GM12878 (cell line): Measurements from ENCODE around the gene C19orf47. TPM values are rescaled to one million over a fixed set of nuclear protein-coding genes. Genes with fewer than 3 reads are reported as not detected.

Experiments used
- ATAC-seq: fragments of 200-7000 bp; cut with Tn5 transposase; 3 replicates; pipeline ENCODE4 v1.9.1; 2020; ENCODE audit warnings: mild to moderate bottlenecking, moderate library complexity
- BruUV-seq: library from RNA; stranded (reverse); fragments of 400-500 nt; replicated peaks from 2 replicates; lab custom pipeline; 2021; lab: Mats Ljungman, UMichigan
- CTCF ChIA-PET: fragments of 300-600 bp; sonication (Branson Sonifier 250); formaldehyde crosslinking; extraction: SDS; loops from one replicate; lab custom pipeline; 2021; ENCODE audit warnings: inconsistent platforms; lab: Yijun Ruan, JAX
- POLR2A ChIA-PET: fragments of 350-600 bp; formaldehyde crosslinking; extraction: SDS; loops from one replicate; lab custom pipeline; 2021; ENCODE audit warnings: inconsistent platforms; lab: Charles Lee
- RAD21 ChIA-PET: fragments of 300-600 bp; sonication (Branson Sonifier 250); formaldehyde crosslinking; loops from one replicate; lab custom pipeline; 2023; ENCODE audit warnings: antibody characterized with exemption; ENCODE audit not compliant: unreplicated experiment; lab: Charles Lee
- SMC1A ChIA-PET: fragments of 300-600 bp; sonication (Branson Sonifier 250); formaldehyde crosslinking; loops from one replicate; lab custom pipeline; 2023; ENCODE audit not compliant: unreplicated experiment, uncharacterized antibody; lab: Charles Lee
- DNase-seq: peaks from one replicate; pipeline ENCODE4 v3.0.0-alpha.2; 2011; ENCODE audit warnings: low read depth, low spot score
- FAIRE-seq: peaks from 3 replicates; lab custom pipeline; 2011; peaks lifted over from hg19 to GRCh38; lab: Jason Lieb, UNC
- H2AFZ ChIP-seq: 2 replicates; pipeline ENCODE4 v1.6.0; 2011; ENCODE audit warnings: low read depth, low read length, control low read depth; ENCODE audit not compliant: control insufficient read depth
- H3K27ac ChIP-seq: 2 replicates; pipeline ENCODE4 v1.5.1; 2011; ENCODE audit warnings: control low read depth; ENCODE audit not compliant: control insufficient read depth, insufficient read depth
- H3K27me3 ChIP-seq, 2 experiments: replicated peaks in 1 of 2; 2 replicates each; pipeline versions ENCODE4 v1.6.0 to v1.6.1; 2011; ENCODE audit warnings: low read length in 1 of 2; ENCODE audit not compliant: control insufficient read depth in 2 of 2, insufficient read depth in 2 of 2
- H3K36me3 ChIP-seq, 2 experiments: 2 replicates each; pipeline ENCODE4 v1.5.1; 2011; ENCODE audit warnings: low read length in 1 of 2; ENCODE audit not compliant: control insufficient read depth in 2 of 2, insufficient read depth in 2 of 2
- H3K4me1 ChIP-seq: 2 replicates; pipeline ENCODE4 v1.6.1; 2011; ENCODE audit warnings: mild to moderate bottlenecking, low read length, moderate library complexity, mixed read lengths; ENCODE audit not compliant: control insufficient read depth, insufficient read depth
- H3K4me2 ChIP-seq: 2 replicates; pipeline ENCODE4 v1.6.0; 2011; ENCODE audit warnings: control low read depth; ENCODE audit not compliant: control insufficient read depth, insufficient read depth
- H3K4me3 ChIP-seq: fragments of 200-600 bp; sonication (generic); 2 replicates; pipeline ENCODE4 v1.5.1; 2016
- H3K79me2 ChIP-seq: 2 replicates; pipeline ENCODE4 v1.6.0; 2011; ENCODE audit warnings: low read length; ENCODE audit not compliant: control insufficient read depth, insufficient read depth
- H3K9ac ChIP-seq: 2 replicates; pipeline ENCODE4 v1.8.0; 2011; ENCODE audit warnings: low read length, control low read depth, mixed read lengths; ENCODE audit not compliant: control insufficient read depth, insufficient read depth
- H3K9me3 ChIP-seq: replicated peaks from 3 replicates; pipeline ENCODE4 v1.5.1; 2011; ENCODE audit warnings: mild to moderate bottlenecking, low read length; ENCODE audit not compliant: control insufficient read depth, insufficient read depth
- H4K20me1 ChIP-seq: 2 replicates; pipeline ENCODE4 v1.6.0; 2011; ENCODE audit not compliant: control insufficient read depth, insufficient read depth
- CEBPB ChIP-seq, 2 experiments: fragments of 150-350 bp in 1 of 2; IDR thresholded peaks; 2 replicates each; pipeline ENCODE4 v1.6.1; 2012 to 2014; ENCODE audit warnings: low read depth in 2 of 2, low read length in 2 of 2, borderline replicate concordance in 1 of 2, inconsistent platforms in 1 of 2
- E2F4 ChIP-seq: IDR thresholded peaks from 2 replicates; pipeline ENCODE4 v1.6.1; 2012; ENCODE audit warnings: low read depth, low read length, improper control_type of control experiment
- ETV6 ChIP-seq, 2 experiments: fragments of 450-650 bp in 1 of 2; IDR thresholded peaks in 1 of 2; conservative IDR thresholded peaks in 1 of 2; 2 replicates each; pipeline ENCODE4 v1.6.1; 2014; ENCODE audit warnings: antibody characterized with exemption in 1 of 2, borderline replicate concordance in 1 of 2, low read depth in 1 of 2, mild to moderate bottlenecking in 1 of 2, moderate library complexity in 1 of 2
- FOXK2 ChIP-seq: fragments of 450-650 bp; IDR thresholded peaks from 2 replicates; pipeline ENCODE4 v1.6.1; 2017; ENCODE audit warnings: mild to moderate bottlenecking, moderate library complexity
- MYB ChIP-seq: fragments of 150-350 bp; IDR thresholded peaks from 2 replicates; pipeline ENCODE4 v1.6.1; 2014; ENCODE audit warnings: mild to moderate bottlenecking, low read depth, low read length, borderline replicate concordance
- POLR2A ChIP-seq: IDR thresholded peaks from 2 replicates; pipeline ENCODE4 v1.6.1; 2011; ENCODE audit warnings: low read depth, mild to moderate bottlenecking, low read length
- POLR2AphosphoS5 ChIP-seq: IDR thresholded peaks from 2 replicates; pipeline ENCODE4 v1.6.1; 2011; ENCODE audit warnings: mild to moderate bottlenecking, low read length, inconsistent platforms
- RAD21 ChIP-seq: IDR thresholded peaks from 2 replicates; pipeline ENCODE4 v1.6.1; 2011; ENCODE audit warnings: mild to moderate bottlenecking, low read depth, low read length, moderate library complexity; ENCODE audit not compliant: insufficient read depth
- RAD51 ChIP-seq: fragments of 450-650 bp; IDR thresholded peaks from 2 replicates; pipeline ENCODE4 v1.6.1; 2016; ENCODE audit warnings: moderate library complexity, mild to moderate bottlenecking, inconsistent platforms
- SRF ChIP-seq, 2 experiments: IDR thresholded peaks; 2 replicates each; pipeline ENCODE4 v1.6.1; 2011; ENCODE audit warnings: low read depth in 2 of 2, low read length in 2 of 2, mild to moderate bottlenecking in 1 of 2, moderate library complexity in 1 of 2
- YY1 ChIP-seq: IDR thresholded peaks from 2 replicates; pipeline ENCODE4 v1.6.1; 2011; ENCODE audit warnings: low read depth, mild to moderate bottlenecking, low read length
- ZNF207 ChIP-seq: fragments of 450-650 bp; IDR thresholded peaks from 2 replicates; pipeline ENCODE4 v1.6.1; 2014; ENCODE audit warnings: antibody characterized with exemption, mild to moderate bottlenecking, borderline replicate concordance
- WGBS: methylation state at CpG from one replicate; pipeline ENCODE4 v1.1.6; 2016; ENCODE audit warnings: low lambda C conversion rate; ENCODE audit not compliant: insufficient replicate concordance, insufficient coverage; ENCODE audit errors: missing lambda C conversion rate; 5-methylcytosine and 5-hydroxymethylcytosine counted together
- in situ Hi-C: fragments of 300-500 bp; cut with MboI; formaldehyde crosslinking; loops from 9 replicates; pipeline ENCODE4 v1.14.3; 2018; ENCODE audit warnings: mixed read lengths
- intact Hi-C: fragments of 100-400 bp; cut with micrococcal nuclease; formaldehyde crosslinking; loops from one replicate; pipeline ENCODE4 v1.14.2; 2022; ENCODE audit not compliant: unreplicated experiment
- polyA plus RNA-seq, 11 experiments: library from polyadenylated mRNA; depleted of rRNA in 4 of 11; unstranded in 6 of 11; stranded (reverse) in 5 of 11; fragments of >200 nt; fragmentation: Nextera tagmentation in 4 of 11; fragmentation: Illumina TruSeq in 1 of 11; extraction: Ambion mirVana in 4 of 11; extraction: Trizol in 1 of 11; gene quantifications; 1 replicate in 1 of 11; 2 replicates in 10 of 11; pipeline versions ENCODE4 v1.2.1 to v1.2.3, GENCODE V29; 2011 to 2016; ENCODE audit warnings: inconsistent platforms in 2 of 11, missing spikeins in 2 of 11, low read depth in 1 of 11
- total RNA-seq, 4 experiments: library from RNA; depleted of rRNA in 3 of 4; stranded (reverse); fragments of >200 nt in 3 of 4; fragmentation: Illumina TruSeq in 1 of 4; extraction: Trizol in 1 of 4; gene quantifications; 2 replicates each; pipeline versions ENCODE4 v1.2.1 to v1.2.3, GENCODE V29; 2013 to 2021
- TF ChIP-seq, protein P1 (sequence below): fragments of 450-650 bp; conservative IDR thresholded peaks from 2 replicates; pipeline ENCODE4 v1.6.1; 2017; ENCODE audit warnings: mild to moderate bottlenecking, moderate library complexity

C19orf47 gene
- total and polyA plus RNA-seq, 10 of the 15 experiments (the other 5 are each of a cell fraction or from before 2014, with no cell fraction given), result 0.11 to 29.1 (median 20.2) TPM

- no peak overlapping the region for H2AFZ ChIP-seq
- H3K27me3 ChIP-seq, result no peaks in the 10 kb centered on the region
- no peak overlapping the region for H3K4me2 ChIP-seq
- H3K36me3 ChIP-seq, result no peaks in the 10 kb centered on the region
- intact Hi-C loops (no loop called here), in situ Hi-C loops (loop anchor here (10.0 kb wide), 1 partner anchor 304 kb away; the partner anchor contains the start of gene LTBP4)
- H3K9me3 ChIP-seq, result no peaks in the 10 kb centered on the region
- ATAC-seq (no peak), DNase-seq (no peak), FAIRE-seq (no peak)
- WGBS, result 83% methylated on average over 4 of the region's 4 CpGs
- H3K79me2 ChIP-seq, result no peaks in the 10 kb centered on the region
- SMC1A ChIA-PET, result interaction anchor here (1.0 to 1.7 kb wide), 2 partner anchors 156 to 334 kb away, joined by 3 to 4 read pairs; no protein-coding TSS in a partner anchor
- H3K9ac ChIP-seq, result no peak overlapping the region
- BruUV-seq, result no TSS peak
- POLR2A ChIA-PET, result no interaction called here
- no peaks in the 10 kb centered on the region for H3K4me1 ChIP-seq
- no peak overlapping the region for H3K27ac ChIP-seq
- H3K4me3 ChIP-seq, result no peak overlapping the region
- H4K20me1 ChIP-seq, result no peaks in the 10 kb centered on the region
- TF ChIP-seq SRF (IDR thresholded peaks at IDR 0.05; ENCODE audit: low read depth in 2 of 2, low read length in 2 of 2) (no peak), ZNF207 (no peak), POLR2A (no peak), POLR2AphosphoS5 (no peak), FOXK2 (no peak), YY1 (no peak), RAD51 (no peak), CEBPB (IDR thresholded peaks at IDR 0.05; ENCODE audit: borderline replicate concordance in 1 of 2, low read depth in 2 of 2, low read length in 2 of 2) (no peak), E2F4 (no peak), MYB (no peak), ETV6 (conservative IDR thresholded peaks at IDR 0.05 in 1 of 2, IDR thresholded peaks at IDR 0.05 in 1 of 2; ENCODE audit: borderline replicate concordance in 1 of 2, low read depth in 1 of 2) (no peak), RAD21 (no peak)
- TF ChIP-seq, protein P1, sequence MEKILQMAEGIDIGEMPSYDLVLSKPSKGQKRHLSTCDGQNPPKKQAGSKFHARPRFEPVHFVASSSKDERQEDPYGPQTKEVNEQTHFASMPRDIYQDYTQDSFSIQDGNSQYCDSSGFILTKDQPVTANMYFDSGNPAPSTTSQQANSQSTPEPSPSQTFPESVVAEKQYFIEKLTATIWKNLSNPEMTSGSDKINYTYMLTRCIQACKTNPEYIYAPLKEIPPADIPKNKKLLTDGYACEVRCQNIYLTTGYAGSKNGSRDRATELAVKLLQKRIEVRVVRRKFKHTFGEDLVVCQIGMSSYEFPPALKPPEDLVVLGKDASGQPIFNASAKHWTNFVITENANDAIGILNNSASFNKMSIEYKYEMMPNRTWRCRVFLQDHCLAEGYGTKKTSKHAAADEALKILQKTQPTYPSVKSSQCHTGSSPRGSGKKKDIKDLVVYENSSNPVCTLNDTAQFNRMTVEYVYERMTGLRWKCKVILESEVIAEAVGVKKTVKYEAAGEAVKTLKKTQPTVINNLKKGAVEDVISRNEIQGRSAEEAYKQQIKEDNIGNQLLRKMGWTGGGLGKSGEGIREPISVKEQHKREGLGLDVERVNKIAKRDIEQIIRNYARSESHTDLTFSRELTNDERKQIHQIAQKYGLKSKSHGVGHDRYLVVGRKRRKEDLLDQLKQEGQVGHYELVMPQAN, result no peak
- TF ChIP-seq, all 136 proteins: peak for 0
- CTCF ChIA-PET, result no interaction called here
- RAD21 ChIA-PET, result no interaction called here
Measured at GRCh38 chr19:40300668-40301067, 47.5 kb downstream of the C19orf47 start.
